Glutamatergic neuron (in vitro differentiated cells): ENCODE measurements around the gene MAN1A1. TPM values are rescaled to one million over a fixed set of nuclear protein-coding genes. Genes with fewer than 3 reads are reported as not detected.

Experiments
- DNase-seq: peaks from one replicate; pipeline ENCODE4 v3.0.0; 2022
- H3K27ac Mint-ChIP-seq: one replicate; pipeline ENCODE4 v1.8.0; 2020; ENCODE audit warnings: mild to moderate bottlenecking, mixed read lengths, inconsistent platforms; ENCODE audit not compliant: unreplicated experiment
- H3K27me3 Mint-ChIP-seq: one replicate; pipeline ENCODE4 v1.8.0; 2020; ENCODE audit warnings: mild to moderate bottlenecking, moderate library complexity, mixed read lengths, inconsistent platforms; ENCODE audit not compliant: unreplicated experiment
- H3K36me3 Mint-ChIP-seq: one replicate; pipeline ENCODE4 v1.8.0; 2020; ENCODE audit warnings: mild to moderate bottlenecking, mixed read lengths, inconsistent platforms; ENCODE audit not compliant: unreplicated experiment
- H3K4me1 Mint-ChIP-seq: one replicate; pipeline ENCODE4 v1.8.0; 2020; ENCODE audit warnings: mild to moderate bottlenecking, low read depth, mixed read lengths, inconsistent platforms; ENCODE audit not compliant: unreplicated experiment
- H3K4me3 Mint-ChIP-seq: one replicate; pipeline ENCODE4 v1.8.0; 2020; ENCODE audit warnings: mild to moderate bottlenecking, mixed read lengths, inconsistent platforms; ENCODE audit not compliant: unreplicated experiment
- H3K9me3 Mint-ChIP-seq: one replicate; pipeline ENCODE4 v1.8.0; 2020; ENCODE audit warnings: mild to moderate bottlenecking, moderate library complexity, mixed read lengths, inconsistent platforms; ENCODE audit not compliant: unreplicated experiment
- CTCF ChIP-seq: fragments of 200-600 bp; sonication (generic); IDR thresholded peaks from one replicate; pipeline ENCODE4 v1.5.0; 2021; ENCODE audit not compliant: partially characterized antibody, unreplicated experiment
- total RNA-seq: library from RNA; stranded (reverse); fragmentation: NEBNext Ultra II Directional; extraction: Animal tissue kit (Norgen Biotek cat#: 25700); gene quantifications from one replicate; pipeline ENCODE4 v1.2.1, GENCODE V29; 2021; ENCODE audit not compliant: unreplicated experiment

The MAN1A1 gene
- total RNA-seq, 1 donor from 2014 or later, result 10.5 TPM

GRCh38 chr6:119303164-119303887 is 46.2 kb downstream of the MAN1A1 start:
- no peak for TF ChIP-seq CTCF
- no peak overlapping the region for H3K27ac Mint-ChIP-seq
- H3K27me3 Mint-ChIP-seq, result no peaks in the 10 kb centered on the region

GRCh38 chr6:119301429-119301828 is 48.1 kb downstream of the MAN1A1 start:
- no peak overlapping the region for H3K4me3 Mint-ChIP-seq
- H3K27ac Mint-ChIP-seq, result no peak overlapping the region
- peaks cover 4% of the 10 kb centered on the region for H3K36me3 Mint-ChIP-seq
- DNase-seq, result no peak
- no peaks in the 10 kb centered on the region for H3K9me3 Mint-ChIP-seq
- no peaks in the 10 kb centered on the region for H3K4me1 Mint-ChIP-seq
- no peaks in the 10 kb centered on the region for H3K27me3 Mint-ChIP-seq
- no peak for TF ChIP-seq CTCF

More at GRCh38 chr6:119303164-119303887, 46.2 kb downstream of the MAN1A1 start:
- no peak overlapping the region for H3K4me3 Mint-ChIP-seq
- DNase-seq, result no peak
- no peaks in the 10 kb centered on the region for H3K9me3 Mint-ChIP-seq
- no peaks in the 10 kb centered on the region for H3K4me1 Mint-ChIP-seq
- peaks cover 4% of the 10 kb centered on the region for H3K36me3 Mint-ChIP-seq

GRCh38 chr6:119299694-119300093 is 49.9 kb downstream of the MAN1A1 start:
- no peaks in the 10 kb centered on the region for H3K4me1 Mint-ChIP-seq

GRCh38 chr6:119297049-119297448 is 52.5 kb downstream of the MAN1A1 start:
- Mint-ChIP-seq H3K4me3 (no peak overlapping the region), H3K27ac (no peak overlapping the region), H3K36me3 (no peaks in the 10 kb centered on the region), H3K9me3 (no peaks in the 10 kb centered on the region), H3K27me3 (no peaks in the 10 kb centered on the region), H3K4me1 (peaks cover 2% of the 10 kb centered on the region)
- DNase-seq, result no peak
- no peak for TF ChIP-seq CTCF

More at GRCh38 chr6:119299694-119300093, 49.9 kb downstream of the MAN1A1 start:
- TF ChIP-seq CTCF, result no peak
- no peak for DNase-seq
- no peak overlapping the region for H3K4me3 Mint-ChIP-seq
- no peak overlapping the region for H3K27ac Mint-ChIP-seq
- H3K36me3 Mint-ChIP-seq, result no peaks in the 10 kb centered on the region
- H3K9me3 Mint-ChIP-seq, result no peaks in the 10 kb centered on the region
- no peaks in the 10 kb centered on the region for H3K27me3 Mint-ChIP-seq
